ENCODE results near the gene SMC6.

Gene SMC6

DNA sequence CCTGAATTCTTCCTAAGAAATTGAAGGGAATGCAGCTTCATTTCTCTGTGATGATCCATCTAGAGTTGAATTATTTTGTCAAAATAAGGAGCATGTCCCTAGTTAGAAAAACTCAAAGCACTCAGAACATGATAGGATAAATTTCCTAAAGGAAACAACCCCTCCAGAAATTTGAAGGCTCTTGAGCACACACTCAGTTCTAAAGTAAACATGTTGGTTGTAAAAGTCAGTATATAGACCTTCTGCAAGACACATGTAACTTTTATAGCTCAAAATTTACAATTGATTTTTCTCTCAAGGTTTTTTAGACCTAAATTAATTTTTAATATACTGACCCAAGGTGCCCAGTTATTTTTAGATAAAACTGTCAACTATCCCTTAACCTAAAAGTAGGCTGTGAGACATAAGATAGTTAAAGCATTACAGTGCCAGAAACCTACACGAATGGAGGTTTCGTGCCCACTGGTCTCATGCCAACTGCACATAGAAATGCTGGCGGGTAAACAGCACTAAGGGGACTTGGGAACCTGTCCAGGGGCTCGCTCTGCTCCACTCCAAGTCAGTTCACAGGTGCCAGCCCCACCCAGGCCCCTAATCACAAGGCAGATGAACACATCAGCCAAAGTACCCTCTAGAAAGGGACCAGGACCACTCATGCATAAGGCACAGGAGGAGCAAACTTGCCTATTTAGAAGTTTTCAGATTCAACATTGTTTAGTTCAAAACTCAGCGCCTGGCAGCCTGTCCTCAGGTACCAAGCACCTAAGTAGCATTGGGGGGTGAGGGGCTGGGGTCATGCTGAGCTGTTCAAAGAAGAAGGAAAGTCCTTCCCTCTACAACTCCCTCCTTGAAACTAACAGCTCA lies 106.5 kb downstream of the SMC6 start:
- no peak overlapping the region for H3K4me3 ChIP-seq (replicated peaks; ENCODE audit: low read depth, low read length)
- TF ChIP-seq CTCF (IDR thresholded peaks at IDR 0.05; ENCODE audit: low read depth, low read length, missing control alignments): no peak
- DNase-seq (ENCODE audit: extremely low read depth, low read depth): no peak

GRCh38 chr2:17646081-17646554 lies 107.5 kb downstream of the SMC6 start:
- H3K4me3 ChIP-seq (replicated peaks; ENCODE audit: low read depth, low read length): no peak overlapping the region
- peak; percentile 72 for TF ChIP-seq CTCF (IDR thresholded peaks at IDR 0.05; ENCODE audit: low read depth, low read length, missing control alignments)
- DNase-seq (ENCODE audit: extremely low read depth, low read depth): peak; percentile 81

DNA sequence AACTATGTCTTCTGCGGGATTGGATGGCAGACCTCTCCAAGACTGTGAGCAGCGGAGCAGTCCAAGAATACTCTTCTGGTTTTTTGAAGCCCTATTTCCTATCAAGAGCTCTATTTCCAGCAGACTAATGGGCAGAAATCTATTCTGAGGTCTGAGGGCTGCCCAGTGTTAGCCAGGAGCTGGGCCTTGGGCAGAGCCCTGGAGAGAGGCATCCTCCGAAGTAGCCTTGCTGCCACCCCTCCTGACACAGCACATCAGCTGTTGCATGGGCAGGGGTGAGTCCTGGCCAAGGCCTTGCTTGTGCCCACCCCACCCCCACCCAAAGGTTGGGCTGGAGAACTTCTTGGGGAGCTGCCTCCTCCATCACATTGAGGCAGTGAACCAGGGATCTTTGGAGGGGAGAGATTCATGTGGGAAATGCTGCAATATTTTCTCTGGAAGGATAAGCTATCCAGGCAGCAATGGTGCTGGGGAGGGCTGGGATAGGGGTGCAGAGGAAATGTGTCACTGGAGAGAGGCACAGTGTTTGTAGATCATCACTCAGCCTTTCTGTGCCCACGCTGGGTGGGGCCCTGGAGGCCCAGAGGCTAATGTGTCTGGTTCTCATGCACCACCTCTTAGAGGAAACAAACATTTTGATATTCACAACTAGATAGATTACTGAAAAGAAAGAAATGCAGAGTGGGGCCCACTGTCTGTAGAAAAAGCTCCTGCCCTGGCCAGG lies 108.5 kb downstream of the SMC6 start:
- TF ChIP-seq CTCF (IDR thresholded peaks at IDR 0.05; ENCODE audit: low read depth, low read length, missing control alignments): no peak
- DNase-seq (ENCODE audit: extremely low read depth, low read depth): no peak
- no peak overlapping the region for H3K4me3 ChIP-seq (replicated peaks; ENCODE audit: low read depth, low read length)

GRCh38 chr2:17643031-17643615 lies 110.5 kb downstream of the SMC6 start:
- peak; percentile 96 for DNase-seq (ENCODE audit: extremely low read depth, low read depth)
- TF ChIP-seq CTCF (IDR thresholded peaks at IDR 0.05; ENCODE audit: low read depth, low read length, missing control alignments): no peak
- no peak overlapping the region for H3K4me3 ChIP-seq (replicated peaks; ENCODE audit: low read depth, low read length)

- no peak for TF ChIP-seq CTCF (IDR thresholded peaks at IDR 0.05; ENCODE audit: low read depth, low read length, missing control alignments)
- no peak for DNase-seq (ENCODE audit: extremely low read depth, low read depth)
- no peak overlapping the region for H3K4me3 ChIP-seq (replicated peaks; ENCODE audit: low read depth, low read length)
Observed at GRCh38 chr2:17640406-17640805, 113.2 kb downstream of the SMC6 start.

DNA sequence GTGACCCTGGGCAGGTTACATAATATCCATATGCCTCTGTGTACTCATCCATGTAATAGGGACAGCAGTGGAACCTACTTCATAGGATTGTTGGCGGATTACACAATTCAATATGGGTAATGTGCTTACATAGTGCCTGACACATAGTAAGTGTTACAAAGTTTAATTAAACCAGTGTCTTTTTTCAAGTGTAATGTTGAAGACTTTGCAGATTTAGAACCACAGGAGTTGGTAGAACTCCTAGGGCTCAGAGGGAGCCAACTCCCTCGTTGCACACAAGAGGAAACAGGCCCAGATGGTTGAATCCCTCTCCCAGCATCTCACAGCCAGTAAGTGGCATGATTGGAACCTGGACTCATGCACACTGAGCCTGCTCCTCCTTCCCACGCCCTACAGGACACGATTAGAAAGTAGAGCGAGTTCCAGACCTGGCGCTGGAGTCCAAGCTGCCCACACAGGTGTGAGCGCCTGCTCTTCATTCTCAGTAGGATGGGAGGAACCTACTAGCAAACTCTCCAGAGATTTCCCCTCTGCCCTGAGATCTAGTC lies 115.3 kb downstream of the SMC6 start:
- DNase-seq (ENCODE audit: extremely low read depth, low read depth): no peak
- no peak for TF ChIP-seq CTCF (IDR thresholded peaks at IDR 0.05; ENCODE audit: low read depth, low read length, missing control alignments)
- no peak overlapping the region for H3K4me3 ChIP-seq (replicated peaks; ENCODE audit: low read depth, low read length)

Measured in HFF-Myc (cell line).